H9 (cell line): Measurements from ENCODE around the gene ZBTB9. TPM values are rescaled to one million over a fixed set of nuclear protein-coding genes. Genes with fewer than 3 reads are reported as not detected.

Experiments
- DNase-seq: peaks from one replicate; pipeline ENCODE4 v3.0.0-alpha.2; 2017
- H2AFZ ChIP-seq: one replicate; pipeline ENCODE4 v1.6.1; 2013; ENCODE audit warnings: mild to moderate bottlenecking, low read length, control low read depth, moderate library complexity
- H2AK5ac ChIP-seq: 2 replicates; pipeline ENCODE4 v1.6.1; 2013; ENCODE audit warnings: low read length, control low read depth, mixed read lengths; ENCODE audit not compliant: insufficient read length
- H2BK120ac ChIP-seq: one replicate; pipeline ENCODE4 v1.6.1; 2013; ENCODE audit warnings: low read depth, mild to moderate bottlenecking, low read length, control low read depth, inconsistent platforms; ENCODE audit not compliant: poor library complexity, severe bottlenecking
- H2BK12ac ChIP-seq: 2 replicates; pipeline ENCODE4 v1.6.1; 2013; ENCODE audit warnings: low read length, control low read depth, mixed read lengths, low read depth; ENCODE audit not compliant: insufficient read length
- H2BK15ac ChIP-seq: 2 replicates; pipeline ENCODE4 v1.6.1; 2013; ENCODE audit warnings: low read depth, low read length, control low read depth
- H2BK20ac ChIP-seq: one replicate; pipeline ENCODE4 v1.6.1; 2013; ENCODE audit warnings: low read depth, mild to moderate bottlenecking, low read length, control low read depth, inconsistent platforms; ENCODE audit not compliant: poor library complexity, severe bottlenecking
- H2BK5ac ChIP-seq: 2 replicates; pipeline ENCODE4 v1.6.1; 2013; ENCODE audit warnings: low read length, control low read depth, mixed read lengths; ENCODE audit not compliant: insufficient read length
- H3K14ac ChIP-seq: 2 replicates; pipeline ENCODE4 v1.6.1; 2013; ENCODE audit warnings: low read length, control low read depth; ENCODE audit not compliant: insufficient read depth
- H3K18ac ChIP-seq: 2 replicates; pipeline ENCODE4 v1.6.1; 2013; ENCODE audit warnings: low read depth, mild to moderate bottlenecking, mixed read lengths, low read length, control low read depth; ENCODE audit not compliant: insufficient read length
- H3K23ac ChIP-seq: 2 replicates; pipeline ENCODE4 v1.6.1; 2013; ENCODE audit warnings: low read length, control low read depth, mixed read lengths, low read depth; ENCODE audit not compliant: insufficient read length
- H3K23me2 ChIP-seq: 2 replicates; pipeline ENCODE4 v1.6.1; 2013; ENCODE audit warnings: low read depth, mild to moderate bottlenecking, mixed read lengths, low read length, control low read depth; ENCODE audit not compliant: insufficient read length, poor library complexity, severe bottlenecking
- H3K27ac ChIP-seq: 2 replicates; pipeline ENCODE4 v1.5.1; 2013; ENCODE audit warnings: low read length, control low read depth, mixed read lengths, low read depth; ENCODE audit not compliant: insufficient read length
- H3K27me3 ChIP-seq: 2 replicates; pipeline ENCODE4 v1.6.1; 2013; ENCODE audit warnings: low read length, control low read depth, inconsistent platforms; ENCODE audit not compliant: insufficient read depth
- H3K4ac ChIP-seq: 2 replicates; pipeline ENCODE4 v1.6.1; 2013; ENCODE audit warnings: low read depth, mild to moderate bottlenecking, control low read depth, inconsistent platforms, low read length, moderate library complexity
- H3K4me1 ChIP-seq: 2 replicates; pipeline ENCODE4 v1.6.1; 2013; ENCODE audit warnings: low read length, control low read depth, inconsistent platforms; ENCODE audit not compliant: insufficient read depth
- H3K4me2 ChIP-seq: 2 replicates; pipeline ENCODE4 v1.6.1; 2013; ENCODE audit warnings: low read length, control low read depth, mixed read lengths; ENCODE audit not compliant: insufficient read length, insufficient read depth
- H3K56ac ChIP-seq: 2 replicates; pipeline ENCODE4 v1.6.1; 2013; ENCODE audit warnings: low read depth, mild to moderate bottlenecking, mixed read lengths, low read length, control low read depth; ENCODE audit not compliant: insufficient read length
- H3K79me1 ChIP-seq: 2 replicates; pipeline ENCODE4 v1.6.1; 2013; ENCODE audit warnings: low read depth, mild to moderate bottlenecking, moderate library complexity, low read length, control low read depth, inconsistent platforms; ENCODE audit not compliant: insufficient read depth, poor library complexity, severe bottlenecking
- H3K79me2 ChIP-seq: 2 replicates; pipeline ENCODE4 v1.6.1; 2013; ENCODE audit warnings: low read length, control low read depth, inconsistent platforms; ENCODE audit not compliant: insufficient read depth
- H3K9ac ChIP-seq: 2 replicates; pipeline ENCODE4 v1.6.1; 2013; ENCODE audit warnings: low read length, control low read depth, mixed read lengths; ENCODE audit not compliant: insufficient read length; ENCODE audit errors: extremely low read depth
- H3K9me3 ChIP-seq: one replicate; pipeline ENCODE4 v1.6.1; 2013; ENCODE audit warnings: low read depth, low read length, inconsistent platforms; ENCODE audit not compliant: control insufficient read depth
- H3T11ph ChIP-seq: one replicate; pipeline ENCODE4 v1.6.1; 2013; ENCODE audit warnings: mild to moderate bottlenecking, low read length, control low read depth, inconsistent platforms
- H4K20me1 ChIP-seq: one replicate; pipeline ENCODE4 v1.6.1; 2013; ENCODE audit not compliant: control insufficient read depth, insufficient read length, insufficient read depth
- H4K5ac ChIP-seq: 2 replicates; pipeline ENCODE4 v1.6.1; 2013; ENCODE audit warnings: low read depth, mild to moderate bottlenecking, mixed read lengths, low read length, control low read depth; ENCODE audit not compliant: insufficient read length
- H4K8ac ChIP-seq: replicated peaks from 2 replicates; pipeline ENCODE4 v1.6.1; 2013; ENCODE audit warnings: low read length, control low read depth, mixed read lengths, low read depth; ENCODE audit not compliant: insufficient read length
- H4K91ac ChIP-seq: 2 replicates; pipeline ENCODE4 v1.6.1; 2013; ENCODE audit warnings: low read depth, mild to moderate bottlenecking, moderate library complexity, mixed read lengths, low read length, control low read depth; ENCODE audit not compliant: insufficient read length
- H3K27ac Mint-ChIP-seq, 3 experiments: 2 replicates in 2 of 3; 3 replicates in 1 of 3; pipeline ENCODE4 v1.8.0; 2020 to 2021; ENCODE audit warnings: mixed read lengths in 3 of 3, mild to moderate bottlenecking in 1 of 3, moderate library complexity in 1 of 3
- H3K27me3 Mint-ChIP-seq: 2 replicates; pipeline ENCODE4 v1.8.0; 2021; ENCODE audit warnings: low read depth, mild to moderate bottlenecking, moderate library complexity, mixed read lengths
- H3K36me3 Mint-ChIP-seq, 3 experiments: 2 replicates in 2 of 3; 3 replicates in 1 of 3; pipeline ENCODE4 v1.8.0; 2020 to 2021; ENCODE audit warnings: low read depth in 3 of 3, mixed read lengths in 3 of 3; ENCODE audit not compliant: insufficient read depth in 1 of 3
- H3K4me1 Mint-ChIP-seq, 2 experiments: 2 replicates each; pipeline ENCODE4 v1.8.0; 2020; ENCODE audit warnings: mixed read lengths in 2 of 2
- H3K4me3 Mint-ChIP-seq, 2 experiments: 2 replicates in 1 of 2; 3 replicates in 1 of 2; pipeline ENCODE4 v1.8.0; 2020 to 2021; ENCODE audit warnings: mild to moderate bottlenecking in 2 of 2, mixed read lengths in 2 of 2, moderate library complexity in 1 of 2
- H3K9me3 Mint-ChIP-seq, 2 experiments: 2 replicates in 1 of 2; 3 replicates in 1 of 2; pipeline ENCODE4 v1.8.0; 2020; ENCODE audit warnings: mild to moderate bottlenecking in 2 of 2, mixed read lengths in 2 of 2, moderate library complexity in 1 of 2
- CTCF ChIP-seq: fragments of 200-600 bp; sonication (generic); conservative IDR thresholded peaks from 3 replicates; pipeline ENCODE4 v1.8.0; 2021; ENCODE audit warnings: antibody characterized with exemption, mild to moderate bottlenecking
- whole genome bisulfite sequencing: extraction: QIAGEN DNeasy Blood & Tissue Kit; methylation state at CpG from one replicate; pipeline ENCODE4 v1.1.7; 2013; ENCODE audit warnings: missing lambda C conversion rate, low lambda C conversion rate, mixed read lengths; ENCODE audit not compliant: insufficient read length; ENCODE audit errors: extremely low coverage; 5-methylcytosine and 5-hydroxymethylcytosine counted together
- total RNA-seq: library from RNA; stranded (reverse); gene quantifications from 2 replicates; pipeline ENCODE4 v1.2.1, GENCODE V29; 2021

Gene ZBTB9
- total RNA-seq, 1 experiment from 2014 or later, result 53.1 TPM

GRCh38 chr6:33456156-33456555, 1.8 kb downstream of the ZBTB9 start:
- no peaks in the 10 kb centered on the region for H3K27me3 ChIP-seq
- no peaks in the 10 kb centered on the region for H3K9me3 Mint-ChIP-seq
- no peak overlapping the region for H2BK120ac ChIP-seq
- H3K27me3 Mint-ChIP-seq, result peaks cover 6% of the 10 kb centered on the region; the same call in 1 of the 2 replicates
- H3K9me3 ChIP-seq, result no peaks in the 10 kb centered on the region
- no peaks in the 10 kb centered on the region for H4K20me1 ChIP-seq
- H3T11ph ChIP-seq, result no peak overlapping the region
- H3K27ac Mint-ChIP-seq, result no peak overlapping the region
- H4K91ac ChIP-seq, result no peak overlapping the region
- no CpG with 5 or more reads among the region's 12 CpGs for WGBS
- peaks cover 12 to 45% (median 35%) of the 10 kb centered on the region in 3 experiments for H3K36me3 Mint-ChIP-seq
- H2AFZ ChIP-seq, result no peak overlapping the region
- no peaks in the 10 kb centered on the region for H3K79me1 ChIP-seq
- no peak overlapping the region for H3K23ac ChIP-seq
- H4K5ac ChIP-seq, result no peak overlapping the region
- H3K79me2 ChIP-seq, result no peaks in the 10 kb centered on the region
- H3K23me2 ChIP-seq, result peaks cover 10% of the 10 kb centered on the region
- no peak for TF ChIP-seq CTCF
- no peak overlapping the region for H3K18ac ChIP-seq
- H3K27ac ChIP-seq, result no peak overlapping the region
- H3K56ac ChIP-seq, result no peak overlapping the region
- H2BK5ac ChIP-seq, result no peak overlapping the region
- no peak overlapping the region for H3K9ac ChIP-seq
- H3K4me1 Mint-ChIP-seq, result peaks cover 17 to 25% of the 10 kb centered on the region in 2 experiments
- DNase-seq, result no peak
- no peak overlapping the region for H3K14ac ChIP-seq
- no peak overlapping the region for H2BK12ac ChIP-seq
- no peak overlapping the region for H4K8ac ChIP-seq
- H2BK20ac ChIP-seq, result no peak overlapping the region
- no peaks in the 10 kb centered on the region for H3K4me1 ChIP-seq
- no peak overlapping the region for H3K4ac ChIP-seq
- H2BK15ac ChIP-seq, result no peak overlapping the region
- H3K4me3 Mint-ChIP-seq, result peak overlapping the region; percentile 96 to 98; a peak in 4 of 5 replicates
- no peak overlapping the region for H3K4me2 ChIP-seq
- no peak overlapping the region for H2AK5ac ChIP-seq
